Activated T-cell treated with anti-CD3 and anti-CD28 coated beads for 1 hour (primary cell): ENCODE results near the gene DDX20.
A peak's percentile ranks its signal among the peaks of the same experiment; 100 is the strongest.
"Not testable (repeated sequence)": the region's sequence is repeated elsewhere in the genome, so short reads cannot be mapped to it uniquely, and the experiment has no call there.

Experiments used
- DNase-seq: peaks from one replicate; pipeline ENCODE4 v3.0.0-alpha.2; 2020; ENCODE audit warnings: low read depth

DDX20 gene

GRCh38 chr1:111733183-111733991 is 22.3 kb upstream of the DDX20 start:
- no peak for DNase-seq

- no peak for DNase-seq
Measured at GRCh38 chr1:111733992-111734341, 21.7 kb upstream of the DDX20 start.

DNA sequence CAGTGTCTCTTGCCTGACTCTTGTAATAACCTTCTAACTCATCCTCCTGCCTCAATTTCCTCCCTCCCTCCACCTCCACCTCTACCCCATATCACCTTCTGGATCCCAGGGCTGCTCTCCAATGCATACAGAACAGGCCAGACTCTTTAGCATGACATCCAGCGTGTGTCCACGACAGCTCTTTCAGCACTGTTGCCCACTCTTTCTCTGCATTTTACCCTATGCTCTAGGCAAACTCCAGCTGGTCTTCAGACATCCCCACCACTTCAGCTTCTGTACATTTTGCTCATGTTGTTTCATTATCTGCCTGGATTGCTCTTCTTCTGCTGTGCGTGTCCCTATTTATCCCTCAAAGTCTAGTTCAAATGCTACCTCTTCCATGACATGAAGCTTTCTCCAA is 21.3 kb upstream of the DDX20 start:
- no peak for DNase-seq

DNA sequence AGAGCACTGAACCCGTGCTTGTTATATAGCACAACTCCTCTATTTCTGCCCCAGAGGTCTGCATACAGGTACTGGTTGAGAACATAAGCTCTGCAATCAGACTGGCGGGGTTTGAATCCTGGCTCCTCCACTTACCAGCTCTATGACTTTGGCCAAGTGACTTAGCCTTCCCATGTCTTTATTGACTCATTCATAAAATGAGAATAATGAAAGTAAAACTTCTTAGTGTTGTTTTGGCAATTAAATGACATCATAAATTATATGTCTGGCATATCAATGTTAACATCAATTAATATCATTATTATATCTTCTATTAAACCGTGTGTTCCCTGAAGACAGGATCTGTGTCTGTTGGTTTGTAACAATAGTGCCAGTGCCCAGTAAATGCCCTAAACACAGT is 20.8 kb upstream of the DDX20 start:
- DNase-seq, result no peak

GRCh38 chr1:111735321-111735720 is 20.4 kb upstream of the DDX20 start:
- DNase-seq, result no peak

- no peak for DNase-seq
Measured at GRCh38 chr1:111735858-111736544, 19.7 kb upstream of the DDX20 start.

DNA sequence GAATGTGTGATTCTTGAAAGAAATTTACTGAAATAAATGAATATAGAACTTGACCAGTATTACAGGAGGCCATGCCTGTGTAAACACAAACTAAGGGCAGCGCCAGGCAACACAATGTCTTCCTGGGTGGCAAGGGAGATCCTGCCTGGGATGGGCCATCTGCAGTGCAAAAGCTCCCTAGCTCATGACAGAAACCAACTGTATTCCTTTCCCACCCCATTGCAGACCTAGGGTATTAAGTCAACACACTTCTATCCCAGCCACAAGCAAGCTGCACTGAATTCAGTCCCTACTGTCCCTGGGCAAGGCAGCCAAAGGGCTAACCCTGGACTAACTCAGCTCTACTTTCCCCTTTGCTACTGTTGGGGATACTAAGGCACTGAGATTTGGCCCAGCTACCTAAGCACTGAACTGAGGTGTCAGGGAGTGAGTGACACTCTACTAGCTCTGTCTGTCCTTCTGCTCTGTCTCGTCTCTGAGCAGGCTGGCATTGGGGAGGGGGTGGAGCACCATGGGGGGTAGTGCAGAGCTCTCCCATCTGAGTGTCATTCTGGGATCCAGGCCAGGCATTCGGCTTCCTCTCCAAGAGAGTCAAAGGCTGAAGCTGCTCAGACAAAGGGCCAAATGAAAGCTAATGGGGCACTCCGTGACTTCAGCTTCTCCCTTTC is 19.0 kb upstream of the DDX20 start:
- no peak for DNase-seq

DNA sequence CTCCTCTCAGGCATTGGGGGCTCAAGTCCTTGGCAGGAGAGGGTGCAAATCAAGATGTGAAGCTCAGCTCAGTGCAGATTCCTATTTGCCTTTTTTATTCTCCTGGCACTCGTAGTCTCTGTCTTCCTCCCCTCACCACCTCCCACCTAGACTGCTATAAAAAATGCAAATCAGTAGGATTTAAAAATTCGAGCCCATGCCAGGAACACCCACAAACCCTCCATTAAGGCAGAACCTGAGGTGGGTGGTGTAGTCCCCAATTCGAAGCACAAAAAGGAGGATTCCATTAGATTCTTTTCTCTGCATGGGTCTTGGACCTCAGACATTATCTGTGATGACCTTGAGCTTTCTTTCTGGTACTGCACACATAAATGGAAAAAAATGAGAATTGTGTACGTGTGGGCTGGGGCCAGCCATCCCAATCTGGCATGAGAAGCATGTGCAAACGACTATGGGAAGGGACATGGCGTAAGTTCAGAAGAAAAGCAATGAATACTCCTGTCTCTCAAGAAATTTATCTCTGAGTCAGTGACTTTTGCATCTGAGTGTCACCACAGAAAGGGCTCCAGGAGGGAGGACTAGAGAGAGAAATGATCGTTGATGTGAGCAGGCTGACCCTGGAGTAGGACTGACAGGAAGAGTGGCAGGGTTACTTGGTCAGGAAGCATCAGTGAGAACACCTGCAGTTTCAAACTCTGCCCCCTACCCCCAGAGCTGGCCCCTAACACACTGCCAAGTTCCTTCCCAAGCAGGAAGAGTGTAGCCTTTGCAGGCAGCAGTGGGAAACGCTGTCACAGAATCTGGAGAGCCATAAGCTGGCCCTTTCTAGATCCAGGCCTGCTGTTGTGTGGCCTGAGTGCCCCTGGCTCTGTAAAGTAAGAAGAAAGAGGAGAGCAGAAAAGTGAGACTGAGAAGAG is 18.2 kb upstream of the DDX20 start:
- DNase-seq, result no peak

DNA sequence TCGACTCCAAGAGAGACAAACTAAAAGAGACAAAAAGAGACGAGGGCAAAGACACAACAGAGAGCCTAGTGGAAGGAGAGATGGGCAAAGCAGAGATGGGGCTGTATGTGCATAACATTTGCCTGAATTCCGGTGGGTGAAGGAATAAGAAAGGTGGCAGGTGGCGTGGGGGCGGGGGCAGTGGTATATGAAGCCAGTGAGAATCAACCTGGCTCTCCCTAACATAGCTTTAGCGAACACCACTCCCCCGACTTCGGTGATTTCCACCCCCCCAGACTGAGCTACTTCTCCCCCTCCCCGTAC is 17.6 kb upstream of the DDX20 start:
- DNase-seq, result no peak

- peak; percentile 8 for DNase-seq
Measured at GRCh38 chr1:111738436-111739193, 17.1 kb upstream of the DDX20 start.

DNA sequence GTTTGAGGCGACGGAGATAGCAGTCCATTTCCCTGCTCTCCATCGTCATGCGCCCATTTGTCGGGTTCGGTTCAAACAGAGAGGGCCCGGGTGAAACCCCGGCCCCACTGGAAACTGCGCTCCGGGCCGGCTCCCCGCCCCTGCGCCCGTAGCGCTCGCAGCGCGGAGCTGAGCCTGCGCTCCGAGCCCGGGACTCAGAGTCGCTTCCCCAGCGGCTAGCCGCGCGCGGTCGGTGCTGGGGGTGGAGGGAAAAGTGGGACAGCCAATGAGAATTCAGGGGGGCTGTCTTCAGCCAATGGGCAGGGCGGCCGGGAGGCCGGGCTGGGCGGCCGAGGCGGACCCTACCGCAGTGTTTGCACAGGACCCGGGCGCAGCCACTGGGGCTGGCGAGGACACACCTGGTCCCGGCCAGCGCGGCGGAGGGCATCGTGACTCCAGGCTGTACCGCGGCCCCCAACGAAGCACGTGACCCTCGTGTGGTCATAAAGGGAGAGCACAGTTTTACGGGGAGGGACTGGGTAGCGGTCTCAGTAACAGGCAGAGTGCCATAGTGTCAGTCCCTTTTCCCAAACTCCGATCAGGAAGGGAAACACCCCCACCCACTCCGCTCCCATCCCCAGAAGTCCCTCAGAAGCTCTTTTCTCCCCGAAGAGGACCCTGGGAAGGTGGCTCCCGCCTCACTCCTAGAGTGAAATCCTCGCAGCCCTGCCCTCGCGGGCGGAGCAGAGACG is 16.3 kb upstream of the DDX20 start, which contains the start of gene INKA2:
Gene INKA2, minus strand, starts transcription at position 202 of the 731 bp plus-strand sequence. Its CDS starts 153 bp downstream, at position 49.
- DNase-seq, result peak; percentile 44

GRCh38 chr1:111739925-111740765 is 15.6 kb upstream of the DDX20 start:
- no peak for DNase-seq

- not testable (repeated sequence) for DNase-seq
Measured at GRCh38 chr1:111742292-111742691, 13.4 kb upstream of the DDX20 start.

GRCh38 chr1:111742938-111743549 is 12.7 kb upstream of the DDX20 start:
- DNase-seq, result no peak

GRCh38 chr1:111743679-111744101 is 12.0 kb upstream of the DDX20 start:
- no peak for DNase-seq

GRCh38 chr1:111745675-111746613 is 9.8 kb upstream of the DDX20 start:
- no peak for DNase-seq

GRCh38 chr1:111746614-111746999 is 9.1 kb upstream of the DDX20 start:
- no peak for DNase-seq

DNA sequence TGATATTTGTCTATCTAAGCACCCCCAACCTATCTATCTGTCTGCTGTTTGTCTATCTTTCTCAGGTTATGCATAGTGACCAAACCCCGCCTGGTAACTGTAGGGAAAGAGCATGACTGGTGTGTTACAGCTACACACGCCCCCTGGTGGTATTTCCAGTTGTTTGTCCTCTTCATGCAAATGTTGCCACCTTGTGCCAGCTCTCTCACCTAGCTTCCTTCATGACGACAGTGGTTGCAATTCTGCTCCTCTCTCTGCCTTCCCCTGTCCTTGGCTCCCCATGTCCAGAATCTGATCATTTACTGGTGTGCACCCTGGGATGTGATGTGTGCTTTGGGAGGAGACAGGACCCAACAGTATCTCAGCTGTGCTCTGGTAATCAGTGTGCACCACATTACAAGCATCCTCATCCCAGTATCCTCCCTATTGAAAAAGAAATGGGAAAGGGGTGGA is 8.4 kb upstream of the DDX20 start:
- DNase-seq, result peak; percentile 12
